ENCODE measurements around the gene PDPR. TPM values are rescaled to one million over a fixed set of nuclear protein-coding genes. Genes with fewer than 3 reads are reported as not detected.
"Not testable (repeated sequence)": the region's sequence is repeated elsewhere in the genome, so short reads cannot be mapped to it uniquely, and the experiment has no call there.

The PDPR gene
- total RNA-seq, 2 experiments from 2014 or later = 20.4 to 34.0 TPM

DNA sequence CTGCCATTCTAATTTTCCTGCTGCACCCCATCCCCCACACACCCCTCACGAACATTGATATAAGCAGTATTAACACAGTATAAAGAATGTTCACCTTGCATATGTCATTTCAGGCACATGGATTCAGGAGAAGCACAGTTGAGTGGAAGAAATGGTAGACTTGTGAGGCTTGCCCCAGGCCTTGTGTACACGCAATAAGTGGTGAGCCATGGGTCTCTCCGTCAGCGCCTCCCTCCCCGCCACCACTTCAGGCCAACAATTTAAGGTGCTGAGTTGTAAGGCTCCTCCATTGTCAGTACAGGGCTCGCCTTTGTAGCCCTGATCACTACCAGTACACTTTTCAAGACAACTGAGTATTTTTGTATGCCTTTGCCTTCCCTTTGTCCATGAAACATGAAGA is 47.2 kb downstream of the PDPR start:
- no peaks in the 10 kb centered on the region for H3K9me2 ChIP-seq (ENCODE audit: insufficient read depth, low read length)
- H3K4me1 ChIP-seq (ENCODE audit: insufficient read depth, low read length, poor library complexity, severe bottlenecking) = no peaks in the 10 kb centered on the region
- no TSS peak for BruUV-seq (replicated peaks)
- no peaks in the 10 kb centered on the region for H3K9me3 ChIP-seq (ENCODE audit: low read length)
- intact Hi-C loops (cut with micrococcal nuclease; ENCODE audit: unreplicated experiment) = no loop called here
- no peak overlapping the region for H3K4me2 ChIP-seq (ENCODE audit: low read length)
- H3K27ac ChIP-seq (ENCODE audit: low read depth, low read length, poor library complexity, severe bottlenecking) = no peak overlapping the region
- DNase-seq (ENCODE audit: low spot score) = no peak
- no peak overlapping the region for H3K4me3 ChIP-seq (ENCODE audit: low read depth, low read length, poor library complexity, severe bottlenecking)
- no peaks in the 10 kb centered on the region for H3K79me2 ChIP-seq (ENCODE audit: insufficient read depth, low read depth, low read length)
- CTCF ChIA-PET (ENCODE audit: unreplicated experiment) = no interaction called here
- H4K20me1 ChIP-seq (ENCODE audit: insufficient read depth, low read length) = no peaks in the 10 kb centered on the region
- H3K36me3 ChIP-seq (ENCODE audit: insufficient read depth, low read length) = peaks cover 57% of the 10 kb centered on the region
- no peak for TF ChIP-seq EZH2phosphoT487 (IDR thresholded peaks at IDR 0.05; ENCODE audit: borderline replicate concordance, low read depth, low read length)
- TF ChIP-seq, protein P1, sequence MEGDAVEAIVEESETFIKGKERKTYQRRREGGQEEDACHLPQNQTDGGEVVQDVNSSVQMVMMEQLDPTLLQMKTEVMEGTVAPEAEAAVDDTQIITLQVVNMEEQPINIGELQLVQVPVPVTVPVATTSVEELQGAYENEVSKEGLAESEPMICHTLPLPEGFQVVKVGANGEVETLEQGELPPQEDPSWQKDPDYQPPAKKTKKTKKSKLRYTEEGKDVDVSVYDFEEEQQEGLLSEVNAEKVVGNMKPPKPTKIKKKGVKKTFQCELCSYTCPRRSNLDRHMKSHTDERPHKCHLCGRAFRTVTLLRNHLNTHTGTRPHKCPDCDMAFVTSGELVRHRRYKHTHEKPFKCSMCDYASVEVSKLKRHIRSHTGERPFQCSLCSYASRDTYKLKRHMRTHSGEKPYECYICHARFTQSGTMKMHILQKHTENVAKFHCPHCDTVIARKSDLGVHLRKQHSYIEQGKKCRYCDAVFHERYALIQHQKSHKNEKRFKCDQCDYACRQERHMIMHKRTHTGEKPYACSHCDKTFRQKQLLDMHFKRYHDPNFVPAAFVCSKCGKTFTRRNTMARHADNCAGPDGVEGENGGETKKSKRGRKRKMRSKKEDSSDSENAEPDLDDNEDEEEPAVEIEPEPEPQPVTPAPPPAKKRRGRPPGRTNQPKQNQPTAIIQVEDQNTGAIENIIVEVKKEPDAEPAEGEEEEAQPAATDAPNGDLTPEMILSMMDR (conservative IDR thresholded peaks at IDR 0.05; ENCODE audit: low read length) = no peak
- POLR2A ChIA-PET = interaction anchor here (0.7 kb wide), 1 partner anchor 188 kb away, joined by 6 read pairs; no protein-coding TSS in a partner anchor
- no peak overlapping the region for H2AFZ ChIP-seq (ENCODE audit: low read length)

DNA sequence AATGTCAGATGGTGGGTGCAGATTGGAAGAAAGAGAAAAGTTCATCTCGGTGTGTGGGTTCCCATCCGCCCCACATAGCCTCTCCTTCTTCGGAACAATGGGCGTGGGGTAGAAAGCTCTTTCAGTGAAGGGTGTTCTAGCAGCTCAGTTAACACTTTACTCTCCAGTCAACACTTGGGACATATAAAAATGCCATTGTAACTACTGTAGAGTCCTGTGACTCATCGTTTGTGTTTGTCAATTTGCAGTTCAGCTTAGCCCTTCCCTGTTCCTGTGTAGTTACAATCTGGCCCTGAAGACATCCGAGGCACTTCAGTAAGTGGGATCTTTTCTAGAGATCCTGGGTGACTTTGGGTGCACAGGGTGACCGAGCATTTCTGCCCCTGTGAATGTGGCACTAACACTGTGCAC is 47.9 kb downstream of the PDPR start:
- BruUV-seq (replicated peaks) = TSS peak; percentile 29
- TF ChIP-seq, protein P1 (conservative IDR thresholded peaks at IDR 0.05; ENCODE audit: low read length) = no peak
- TF ChIP-seq EZH2phosphoT487 (IDR thresholded peaks at IDR 0.05; ENCODE audit: borderline replicate concordance, low read depth, low read length) = no peak
- POLR2A ChIA-PET = no interaction called here
- Histone ChIP-seq H3K79me2 (ENCODE audit: insufficient read depth, low read depth, low read length) (no peaks in the 10 kb centered on the region), H3K9me3 (ENCODE audit: low read length) (no peaks in the 10 kb centered on the region), H3K4me2 (ENCODE audit: low read length) (no peak overlapping the region), H4K20me1 (ENCODE audit: insufficient read depth, low read length) (no peaks in the 10 kb centered on the region), H2AFZ (ENCODE audit: low read length) (no peak overlapping the region), H3K4me1 (ENCODE audit: insufficient read depth, low read length, poor library complexity, severe bottlenecking) (no peaks in the 10 kb centered on the region), H3K36me3 (ENCODE audit: insufficient read depth, low read length) (peaks cover 50% of the 10 kb centered on the region), H3K27ac (ENCODE audit: low read depth, low read length, poor library complexity, severe bottlenecking) (no peak overlapping the region), H3K4me3 (ENCODE audit: low read depth, low read length, poor library complexity, severe bottlenecking) (no peak overlapping the region), H3K9me2 (ENCODE audit: insufficient read depth, low read length) (no peaks in the 10 kb centered on the region)
- no peak for DNase-seq (ENCODE audit: low spot score)
- CTCF ChIA-PET (ENCODE audit: unreplicated experiment) = no interaction called here
- intact Hi-C loops (cut with micrococcal nuclease; ENCODE audit: unreplicated experiment) = no loop called here

DNA sequence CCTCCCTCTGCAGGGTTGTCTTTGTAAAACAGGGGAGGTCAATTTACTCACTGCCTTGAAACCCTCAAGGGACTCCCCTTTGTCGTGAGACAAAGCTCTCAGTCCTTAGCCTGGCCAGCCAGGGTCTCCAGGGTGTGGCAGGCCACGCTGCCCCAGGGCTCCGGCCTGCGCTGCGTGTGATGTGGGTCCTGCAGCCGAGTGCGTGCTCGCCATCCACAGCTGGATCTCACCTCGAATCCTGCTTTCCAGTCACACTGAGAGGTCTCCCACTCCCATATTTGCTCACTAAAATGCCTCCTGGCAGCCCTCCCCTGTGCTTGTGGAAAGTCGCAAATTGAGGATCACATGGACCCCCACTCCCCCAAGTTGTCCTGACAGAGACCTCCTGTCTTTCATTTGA is 49.5 kb downstream of the PDPR start:
- no peaks in the 10 kb centered on the region for H3K4me1 ChIP-seq (ENCODE audit: insufficient read depth, low read length, poor library complexity, severe bottlenecking)
- no peak overlapping the region for H3K27ac ChIP-seq (ENCODE audit: low read depth, low read length, poor library complexity, severe bottlenecking)
- H3K4me2 ChIP-seq (ENCODE audit: low read length) = no peak overlapping the region
- no peaks in the 10 kb centered on the region for H3K9me3 ChIP-seq (ENCODE audit: low read length)
- H3K9me2 ChIP-seq (ENCODE audit: insufficient read depth, low read length) = no peaks in the 10 kb centered on the region
- H3K79me2 ChIP-seq (ENCODE audit: insufficient read depth, low read depth, low read length) = no peaks in the 10 kb centered on the region
- TF ChIP-seq, protein P1 (conservative IDR thresholded peaks at IDR 0.05; ENCODE audit: low read length) = no peak
- TF ChIP-seq EZH2phosphoT487 (IDR thresholded peaks at IDR 0.05; ENCODE audit: borderline replicate concordance, low read depth, low read length) = no peak
- no peak overlapping the region for H3K4me3 ChIP-seq (ENCODE audit: low read depth, low read length, poor library complexity, severe bottlenecking)
- H4K20me1 ChIP-seq (ENCODE audit: insufficient read depth, low read length) = no peaks in the 10 kb centered on the region
- ChIA-PET POLR2A (no interaction called here), CTCF (ENCODE audit: unreplicated experiment) (no interaction called here)
- H2AFZ ChIP-seq (ENCODE audit: low read length) = no peak overlapping the region
- no TSS peak for BruUV-seq (replicated peaks)
- DNase-seq (ENCODE audit: low spot score) = no peak
- intact Hi-C loops (cut with micrococcal nuclease; ENCODE audit: unreplicated experiment) = no loop called here
- peaks cover 35% of the 10 kb centered on the region; the same call in 1 of the 2 replicates for H3K36me3 ChIP-seq (ENCODE audit: insufficient read depth, low read length)

DNA sequence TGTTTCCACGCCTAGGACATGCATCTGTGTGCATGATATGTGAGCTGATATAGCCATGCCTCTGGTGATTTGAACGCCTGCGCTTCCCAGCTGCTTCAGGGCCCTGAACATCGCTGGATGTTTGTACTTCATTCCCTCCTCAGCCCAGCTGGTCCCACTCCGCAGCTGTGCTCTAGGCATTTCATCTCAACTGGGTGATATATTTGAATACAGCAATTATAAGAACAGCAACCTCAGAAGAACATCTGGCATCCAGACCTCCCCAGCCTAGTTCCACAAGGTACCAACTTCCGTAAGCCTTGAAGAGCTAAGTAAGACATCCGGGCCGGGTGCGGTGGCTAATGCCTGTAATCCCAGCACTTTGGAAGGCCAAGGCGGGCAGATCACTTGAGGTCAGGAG is 52.6 kb downstream of the PDPR start:
- H4K20me1 ChIP-seq (ENCODE audit: insufficient read depth, low read length); intact Hi-C loops (cut with micrococcal nuclease; ENCODE audit: unreplicated experiment); CTCF ChIA-PET (ENCODE audit: unreplicated experiment); DNase-seq (ENCODE audit: low spot score); H3K36me3 ChIP-seq (ENCODE audit: insufficient read depth, low read length); H3K27ac ChIP-seq (ENCODE audit: low read depth, low read length, poor library complexity, severe bottlenecking); H3K9me2 ChIP-seq (ENCODE audit: insufficient read depth, low read length); BruUV-seq (replicated peaks); H2AFZ ChIP-seq (ENCODE audit: low read length); H3K4me1 ChIP-seq (ENCODE audit: insufficient read depth, low read length, poor library complexity, severe bottlenecking); H3K9me3 ChIP-seq (ENCODE audit: low read length); H3K4me3 ChIP-seq (ENCODE audit: low read depth, low read length, poor library complexity, severe bottlenecking); H3K79me2 ChIP-seq (ENCODE audit: insufficient read depth, low read depth, low read length); H3K4me2 ChIP-seq (ENCODE audit: low read length); POLR2A ChIA-PET: not testable (repeated sequence)
